Measurements from ENCODE around the gene AHI1. TPM values are rescaled to one million over a fixed set of nuclear protein-coding genes. Genes with fewer than 3 reads are reported as not detected.

Gene AHI1
- total RNA-seq, 1 experiment from 2014 or later: 11.3 TPM

- BruUV-seq (replicated peaks): no TSS peak
- no peaks in the 10 kb centered on the region for H3K9me3 ChIP-seq
- no peaks in the 10 kb centered on the region for H3K27me3 ChIP-seq (replicated peaks; ENCODE audit: control insufficient read depth, insufficient read depth, low read length)
- peaks cover 7% of the 10 kb centered on the region for H3K4me1 Mint-ChIP-seq (ENCODE audit: low read depth, unreplicated experiment)
- H3K4me3 Mint-ChIP-seq (ENCODE audit: unreplicated experiment): no peak overlapping the region
- DNase-seq: no peak
- H3K4me1 ChIP-seq: no peaks in the 10 kb centered on the region
- ChIA-PET POLR2A (no interaction called here), CTCF (no interaction called here)
- no peak overlapping the region for H3K4me3 ChIP-seq (ENCODE audit: low read depth, low read length)
- no peaks in the 10 kb centered on the region for H3K9me3 Mint-ChIP-seq (ENCODE audit: unreplicated experiment)
- H3K27me3 Mint-ChIP-seq (ENCODE audit: insufficient read depth, unreplicated experiment): no peaks in the 10 kb centered on the region
- intact Hi-C loops (cut with micrococcal nuclease; ENCODE audit: unreplicated experiment): no loop called here
- TF ChIP-seq CTCF (IDR thresholded peaks at IDR 0.05; ENCODE audit: insufficient read depth in 1 of 2, low read depth in 1 of 2, low read length in 1 of 2, severe bottlenecking in 1 of 2, unreplicated experiment in 1 of 2): no peak
- H3K36me3 ChIP-seq (ENCODE audit: control insufficient read depth, insufficient read depth, low read length): no peaks in the 10 kb centered on the region
- no peaks in the 10 kb centered on the region for H3K36me3 Mint-ChIP-seq (ENCODE audit: insufficient read depth, unreplicated experiment)
- H3K27ac Mint-ChIP-seq (ENCODE audit: unreplicated experiment): no peak overlapping the region
Observed at GRCh38 chr6:135382182-135382628, 115.3 kb downstream of the AHI1 start.

GRCh38 chr6:135380793-135381192 is 116.7 kb downstream of the AHI1 start:
- Mint-ChIP-seq H3K9me3 (ENCODE audit: unreplicated experiment) (no peaks in the 10 kb centered on the region), H3K27me3 (ENCODE audit: insufficient read depth, unreplicated experiment) (no peaks in the 10 kb centered on the region), H3K36me3 (ENCODE audit: insufficient read depth, unreplicated experiment) (no peaks in the 10 kb centered on the region), H3K4me3 (ENCODE audit: unreplicated experiment) (no peak overlapping the region), H3K4me1 (ENCODE audit: low read depth, unreplicated experiment) (peaks cover 7% of the 10 kb centered on the region), H3K27ac (ENCODE audit: unreplicated experiment) (no peak overlapping the region)
- no TSS peak for BruUV-seq (replicated peaks)
- intact Hi-C loops (cut with micrococcal nuclease; ENCODE audit: unreplicated experiment): no loop called here
- CTCF ChIA-PET: no interaction called here
- no peaks in the 10 kb centered on the region for H3K4me1 ChIP-seq
- no peaks in the 10 kb centered on the region for H3K36me3 ChIP-seq (ENCODE audit: control insufficient read depth, insufficient read depth, low read length)
- H3K9me3 ChIP-seq: no peaks in the 10 kb centered on the region
- TF ChIP-seq CTCF (IDR thresholded peaks at IDR 0.05; ENCODE audit: insufficient read depth in 1 of 2, low read depth in 1 of 2, low read length in 1 of 2, severe bottlenecking in 1 of 2, unreplicated experiment in 1 of 2): no peak
- H3K27me3 ChIP-seq (replicated peaks; ENCODE audit: control insufficient read depth, insufficient read depth, low read length): no peaks in the 10 kb centered on the region
- DNase-seq: no peak
- POLR2A ChIA-PET: no interaction called here
- H3K4me3 ChIP-seq (ENCODE audit: low read depth, low read length): no peak overlapping the region

GRCh38 chr6:135379647-135380046 is 117.9 kb downstream of the AHI1 start:
- Histone ChIP-seq H3K4me3 (ENCODE audit: low read depth, low read length) (no peak overlapping the region), H3K9me3 (no peaks in the 10 kb centered on the region), H3K36me3 (ENCODE audit: control insufficient read depth, insufficient read depth, low read length) (no peaks in the 10 kb centered on the region), H3K4me1 (no peaks in the 10 kb centered on the region), H3K27me3 (replicated peaks; ENCODE audit: control insufficient read depth, insufficient read depth, low read length) (no peaks in the 10 kb centered on the region)
- Mint-ChIP-seq H3K36me3 (ENCODE audit: insufficient read depth, unreplicated experiment) (no peaks in the 10 kb centered on the region), H3K4me1 (ENCODE audit: low read depth, unreplicated experiment) (no peaks in the 10 kb centered on the region), H3K9me3 (ENCODE audit: unreplicated experiment) (no peaks in the 10 kb centered on the region), H3K27ac (ENCODE audit: unreplicated experiment) (no peak overlapping the region), H3K4me3 (ENCODE audit: unreplicated experiment) (no peak overlapping the region), H3K27me3 (ENCODE audit: insufficient read depth, unreplicated experiment) (no peaks in the 10 kb centered on the region)
- intact Hi-C loops (cut with micrococcal nuclease; ENCODE audit: unreplicated experiment): no loop called here
- TF ChIP-seq CTCF (IDR thresholded peaks at IDR 0.05; ENCODE audit: insufficient read depth in 1 of 2, low read depth in 1 of 2, low read length in 1 of 2, severe bottlenecking in 1 of 2, unreplicated experiment in 1 of 2): no peak
- no peak for DNase-seq
- no TSS peak for BruUV-seq (replicated peaks)
- POLR2A ChIA-PET: no interaction called here
- CTCF ChIA-PET: no interaction called here

All from Caco-2 (cell line).